IMR-90 (cell line): ENCODE results near the gene SKAP1. TPM values are rescaled to one million over a fixed set of nuclear protein-coding genes. Genes with fewer than 3 reads are reported as not detected.

Experiments
- ATAC-seq: fragments of 200-7000 bp; cut with Tn5 transposase; 2 replicates; pipeline ENCODE4 v1.9.1; 2020; ENCODE audit warnings: low read depth, mild to moderate bottlenecking, moderate library complexity
- BruUV-seq: library from RNA; stranded (reverse); fragments of 400-500 nt; replicated peaks from 2 replicates; lab custom pipeline; 2021; lab: Mats Ljungman, UMichigan
- CTCF ChIA-PET: fragments of 300-600 bp; formaldehyde crosslinking; extraction: SDS; loops from one replicate; lab custom pipeline; 2021; ENCODE audit warnings: antibody characterized with exemption; lab: Yijun Ruan, JAX
- POLR2A ChIA-PET: fragments of 300-600 bp; sonication (Branson Sonifier 250); formaldehyde crosslinking; loops from one replicate; lab custom pipeline; 2022; ENCODE audit warnings: antibody characterized with exemption; ENCODE audit not compliant: unreplicated experiment; lab: Charles Lee
- DNase-seq: peaks from one replicate; pipeline ENCODE4 v3.0.0; 2013
- H2AFZ ChIP-seq: replicated peaks from 2 replicates; pipeline ENCODE3; 2013; ENCODE audit warnings: low read length, mild to moderate bottlenecking; ENCODE audit not compliant: poor library complexity
- H2AK5ac ChIP-seq: 2 replicates; pipeline ENCODE4 v1.6.1; 2013; ENCODE audit warnings: low read depth, low read length, inconsistent platforms
- H2AK9ac ChIP-seq: replicated peaks from 2 replicates; pipeline ENCODE3; 2013; ENCODE audit warnings: mild to moderate bottlenecking, low read depth, low read length, moderate library complexity; ENCODE audit not compliant: poor library complexity
- H2BK120ac ChIP-seq: 2 replicates; pipeline ENCODE4 v1.6.1; 2013; ENCODE audit warnings: low read depth, low read length, inconsistent platforms
- H2BK15ac ChIP-seq: 3 replicates; pipeline ENCODE4 v1.6.1; 2013; ENCODE audit warnings: low read depth, low read length, inconsistent platforms
- H2BK20ac ChIP-seq: 2 replicates; pipeline ENCODE4 v1.6.1; 2013; ENCODE audit warnings: low read depth, mild to moderate bottlenecking, inconsistent platforms, low read length, moderate library complexity
- H2BK5ac ChIP-seq: 2 replicates; pipeline ENCODE4 v1.6.1; 2013; ENCODE audit warnings: mild to moderate bottlenecking, low read depth, low read length, inconsistent platforms; ENCODE audit not compliant: poor library complexity, severe bottlenecking
- H3K14ac ChIP-seq: replicated peaks from 2 replicates; pipeline ENCODE4 v1.6.1; 2013; ENCODE audit warnings: low read depth, low read length, inconsistent platforms
- H3K18ac ChIP-seq: 2 replicates; pipeline ENCODE4 v1.6.1; 2013; ENCODE audit warnings: low read depth, low read length, control low read depth
- H3K23ac ChIP-seq: 2 replicates; pipeline ENCODE4 v1.6.1; 2013; ENCODE audit warnings: low read depth, low read length, inconsistent platforms
- H3K27ac ChIP-seq: 2 replicates; pipeline ENCODE4 v1.5.1; 2013; ENCODE audit warnings: mild to moderate bottlenecking, control low read depth, low read length; ENCODE audit not compliant: insufficient read depth
- H3K27me3 ChIP-seq: 2 replicates; pipeline ENCODE4 v1.6.1; 2013; ENCODE audit warnings: low read length; ENCODE audit not compliant: control insufficient read depth, insufficient read depth
- H3K36me3 ChIP-seq: 2 replicates; pipeline ENCODE4 v1.6.1; 2013; ENCODE audit warnings: low read length, mixed read lengths; ENCODE audit not compliant: control insufficient read depth, insufficient read depth
- H3K4ac ChIP-seq: 2 replicates; pipeline ENCODE4 v1.6.1; 2013; ENCODE audit warnings: low read depth, low read length, inconsistent platforms
- H3K4me1 ChIP-seq: 2 replicates; pipeline ENCODE4 v1.6.1; 2013; ENCODE audit warnings: low read length, mixed read lengths; ENCODE audit not compliant: control insufficient read depth, insufficient read depth
- H3K4me2 ChIP-seq: 2 replicates; pipeline ENCODE4 v1.6.1; 2013; ENCODE audit warnings: low read depth, mild to moderate bottlenecking, control low read depth, low read length, moderate library complexity
- H3K4me3 ChIP-seq: 2 replicates; pipeline ENCODE4 v1.5.1; 2013; ENCODE audit warnings: low read depth, mild to moderate bottlenecking, control low read depth, low read length, moderate library complexity; ENCODE audit not compliant: insufficient read depth
- H3K56ac ChIP-seq: 2 replicates; pipeline ENCODE4 v1.6.1; 2013; ENCODE audit warnings: low read length, inconsistent platforms; ENCODE audit not compliant: insufficient read depth; ENCODE audit errors: extremely low read depth
- H3K79me1 ChIP-seq, 2 experiments: 2 replicates each; pipeline ENCODE4 v1.6.1; 2013; ENCODE audit warnings: low read length in 2 of 2, inconsistent platforms in 1 of 2, low read depth in 1 of 2
- H3K9ac ChIP-seq: 2 replicates; pipeline ENCODE4 v1.6.1; 2013; ENCODE audit warnings: low read depth, low read length, control low read depth
- H3K9me1 ChIP-seq: 2 replicates; pipeline ENCODE4 v1.6.1; 2013; ENCODE audit warnings: low read length, inconsistent platforms; ENCODE audit not compliant: insufficient read depth
- H3K9me3 ChIP-seq: 2 replicates; pipeline ENCODE4 v1.6.1; 2013; ENCODE audit warnings: low read length; ENCODE audit not compliant: control insufficient read depth, insufficient read depth
- H4K20me1 ChIP-seq: 2 replicates; pipeline ENCODE4 v1.6.1; 2013; ENCODE audit warnings: low read length, inconsistent platforms; ENCODE audit not compliant: insufficient read depth
- H4K5ac ChIP-seq: 2 replicates; pipeline ENCODE4 v1.6.1; 2013; ENCODE audit warnings: mild to moderate bottlenecking, low read depth, low read length, control low read depth
- H4K8ac ChIP-seq, 2 experiments: 2 replicates each; pipeline ENCODE4 v1.6.1; 2013; ENCODE audit warnings: low read depth in 2 of 2, low read length in 2 of 2, control low read depth in 1 of 2, inconsistent platforms in 1 of 2
- H4K91ac ChIP-seq: 2 replicates; pipeline ENCODE4 v1.6.1; 2013; ENCODE audit warnings: low read depth, low read length, inconsistent platforms; ENCODE audit not compliant: insufficient read depth
- BHLHE40 ChIP-seq: fragments of 150-350 bp; IDR thresholded peaks from 2 replicates; pipeline ENCODE4 v1.6.1; 2016; ENCODE audit warnings: mild to moderate bottlenecking, low read depth, low read length
- CEBPB ChIP-seq: IDR thresholded peaks from 2 replicates; pipeline ENCODE4 v1.6.1; 2012; ENCODE audit warnings: low read depth, low read length, improper control_type of control experiment
- CHD1 ChIP-seq: IDR thresholded peaks from 2 replicates; pipeline ENCODE4 v1.6.1; 2012; ENCODE audit warnings: low read depth, low read length, improper control_type of control experiment
- CTCF ChIP-seq: conservative IDR thresholded peaks from 2 replicates; pipeline ENCODE4 v1.5.1; 2012; ENCODE audit warnings: mild to moderate bottlenecking, low read depth, low read length, improper control_type of control experiment
- ELK1 ChIP-seq: fragments of 150-350 bp; IDR thresholded peaks from 2 replicates; pipeline ENCODE4 v1.6.1; 2016; ENCODE audit warnings: low read depth, mild to moderate bottlenecking, low read length, moderate library complexity, borderline replicate concordance
- FOS ChIP-seq: fragments of 150-350 bp; IDR thresholded peaks from 2 replicates; pipeline ENCODE4 v1.6.1; 2016; ENCODE audit warnings: low read depth, low read length
- MAFK ChIP-seq: IDR thresholded peaks from 2 replicates; pipeline ENCODE4 v1.6.1; 2012; ENCODE audit warnings: low read depth, low read length, improper control_type of control experiment
- MAZ ChIP-seq: IDR thresholded peaks from 2 replicates; pipeline ENCODE4 v1.6.1; 2012; ENCODE audit warnings: low read depth, mild to moderate bottlenecking, low read length, improper control_type of control experiment, moderate library complexity, borderline replicate concordance
- MXI1 ChIP-seq: IDR thresholded peaks from 2 replicates; pipeline ENCODE4 v1.6.1; 2012; ENCODE audit warnings: low read depth, mild to moderate bottlenecking, low read length, moderate library complexity, borderline replicate concordance
- NFE2L2 ChIP-seq: fragments of 150-350 bp; IDR thresholded peaks from 2 replicates; pipeline ENCODE4 v1.6.1; 2016; ENCODE audit warnings: low read depth, mild to moderate bottlenecking, low read length
- POLR2A ChIP-seq: IDR thresholded peaks from 2 replicates; pipeline ENCODE4 v1.6.1; 2012; ENCODE audit warnings: mild to moderate bottlenecking, low read depth, low read length
- RAD21 ChIP-seq: IDR thresholded peaks from 2 replicates; pipeline ENCODE4 v1.6.1; 2012; ENCODE audit warnings: low read length, improper control_type of control experiment
- RCOR1 ChIP-seq: IDR thresholded peaks from 2 replicates; pipeline ENCODE4 v1.6.1; 2012; ENCODE audit warnings: mild to moderate bottlenecking, low read length, improper control_type of control experiment; ENCODE audit not compliant: insufficient replicate concordance
- RFX5 ChIP-seq: IDR thresholded peaks from 2 replicates; pipeline ENCODE4 v1.8.0; 2012; ENCODE audit warnings: low read depth, mild to moderate bottlenecking, low read length, moderate library complexity
- SMC3 ChIP-seq: fragments of 150-350 bp; IDR thresholded peaks from 2 replicates; pipeline ENCODE4 v1.6.1; 2016; ENCODE audit warnings: low read depth, mild to moderate bottlenecking, antibody characterized with exemption, low read length, moderate library complexity
- USF2 ChIP-seq: fragments of 150-350 bp; IDR thresholded peaks from 2 replicates; pipeline ENCODE4 v1.6.1; 2017; ENCODE audit warnings: mild to moderate bottlenecking, antibody characterized with exemption, low read length, low read depth
- dilution Hi-C: fragments of 300-500 bp; cut with HindIII; formaldehyde crosslinking; loops from one replicate; pipeline ENCODE4 v1.14.3; 2018; ENCODE audit warnings: low sequenced_read_pairs; ENCODE audit not compliant: unreplicated experiment
- in situ Hi-C: fragments of 300-500 bp; cut with MboI; formaldehyde crosslinking; loops from 3 replicates; pipeline ENCODE4 v1.14.3; 2019; ENCODE audit warnings: low sequenced_read_pairs, inconsistent platforms, mixed read lengths
- intact Hi-C: fragments of 100-400 bp; cut with micrococcal nuclease; formaldehyde crosslinking; loops from 2 replicates; pipeline ENCODE4 v1.10.0; 2022
- polyA plus RNA-seq, 3 experiments: library from polyadenylated mRNA; depleted of rRNA; stranded (reverse); fragments of >200 nt; gene quantifications; 2 replicates each; pipeline ENCODE4 v1.2.3, GENCODE V29; 2012; ENCODE audit warnings: low replicate concordance in 1 of 3
- total RNA-seq: library from RNA; depleted of rRNA; stranded (reverse); fragments of >200 nt; gene quantifications from 2 replicates; pipeline ENCODE4 v1.2.3, GENCODE V29; 2012

Gene SKAP1
- total and polyA plus RNA-seq, 2 of the 4 experiments (the other 2 are of a cell fraction), result not detected

- Histone ChIP-seq H3K27me3 (peaks cover 46% of the 10 kb centered on the region), H2AFZ (no peak overlapping the region), H2BK15ac (no peak overlapping the region), H3K4ac (no peak overlapping the region), H3K9me3 (no peaks in the 10 kb centered on the region; the same call in 1 of the 2 replicates), H3K14ac (no peak overlapping the region), H3K79me1 (no peaks in the 10 kb centered on the region), H2AK5ac (no peak overlapping the region), H3K27ac (no peak overlapping the region), H4K8ac (no peak overlapping the region), H4K20me1 (no peaks in the 10 kb centered on the region), H3K9me1 (no peaks in the 10 kb centered on the region), H3K36me3 (no peaks in the 10 kb centered on the region), H3K4me1 (no peaks in the 10 kb centered on the region), H2AK9ac (no peak overlapping the region), H3K23ac (no peak overlapping the region), H3K9ac (no peak overlapping the region), H4K5ac (no peak overlapping the region), H3K18ac (no peak overlapping the region), H3K4me3 (no peak overlapping the region), H3K4me2 (no peak overlapping the region), H3K56ac (no peak overlapping the region), H2BK120ac (no peak overlapping the region), H2BK20ac (no peak overlapping the region), H2BK5ac (no peak overlapping the region), H4K91ac (no peak overlapping the region)
- TF ChIP-seq BHLHE40 (no peak), ELK1 (no peak), POLR2A (no peak), CEBPB (no peak), SMC3 (no peak), MXI1 (no peak), NFE2L2 (no peak), RCOR1 (no peak), CHD1 (no peak), FOS (no peak), USF2 (no peak), RAD21 (no peak), RFX5 (no peak), MAZ (no peak), CTCF (no peak), MAFK (no peak)
- ATAC-seq (no peak), DNase-seq (no peak)
- intact Hi-C loops, result no loop called here
- CTCF ChIA-PET, result no interaction called here
- POLR2A ChIA-PET, result no interaction called here
- no TSS peak for BruUV-seq
- dilution Hi-C loops, result no loop called here
- in situ Hi-C loops, result no loop called here
These were observed 129.0 kb downstream of the SKAP1 start for GRCh38 chr17:48301002-48301401.
